ENCODE data around the gene UTP18. TPM values are rescaled to one million over a fixed set of nuclear protein-coding genes. Genes with fewer than 3 reads are reported as not detected.
A peak's percentile ranks its signal among the peaks of the same experiment; 100 is the strongest.

UTP18 gene
- total and polyA plus RNA-seq, 9 of the 15 experiments (the other 6 are each of a cell fraction or from before 2014, with no cell fraction given) = 31.1 to 99.2 (median 66.7) TPM

GRCh38 chr17:51260237-51261023, at the start of gene UTP18 (continued):
- TF ChIP-seq RAD51 (IDR thresholded peaks at IDR 0.05; ENCODE audit: borderline replicate concordance, low read depth) = peak; percentile 96
- no peak for TF ChIP-seq PTTG1 (tag; IDR thresholded peaks at IDR 0.05; ENCODE audit: low read depth)
- TF ChIP-seq CEBPB (tag; IDR thresholded peaks at IDR 0.05) = no peak
- no peak for TF ChIP-seq ZNF77 (CRISPR knock-in tag; IDR thresholded peaks at IDR 0.05)
- TF ChIP-seq, protein P1, sequence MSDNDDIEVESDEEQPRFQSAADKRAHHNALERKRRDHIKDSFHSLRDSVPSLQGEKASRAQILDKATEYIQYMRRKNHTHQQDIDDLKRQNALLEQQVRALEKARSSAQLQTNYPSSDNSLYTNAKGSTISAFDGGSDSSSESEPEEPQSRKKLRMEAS (CRISPR knock-in tag; IDR thresholded peaks at IDR 0.05) = peak; percentile 81; the same call in 1 of the 2 replicates
- TF ChIP-seq GABPB1 (CRISPR knock-in tag; IDR thresholded peaks at IDR 0.05) = peak; percentile 88
- no peak for TF ChIP-seq TARDBP (IDR thresholded peaks at IDR 0.05)
- TF ChIP-seq ZFP36 (IDR thresholded peaks at IDR 0.05; ENCODE audit: low read depth, low read length, partially characterized antibody) = peak; percentile 19
- no peak for TF ChIP-seq ZNF280B (CRISPR knock-in tag; IDR thresholded peaks at IDR 0.05)
- no peak for TF ChIP-seq JUNB (CRISPR knock-in tag; conservative IDR thresholded peaks at IDR 0.05)
- TF ChIP-seq LEF1 (IDR thresholded peaks at IDR 0.05) = 0 out of 2 replicates have a peak, but pooled peaks have one; percentile 43
- peak; percentile 84 for TF ChIP-seq CCNT2 (IDR thresholded peaks at IDR 0.05; ENCODE audit: borderline replicate concordance, extremely low read depth, insufficient read length, low read depth, low read length)
- no peak for TF ChIP-seq YBX1 (IDR thresholded peaks at IDR 0.05)
- TF ChIP-seq ELF2 (CRISPR knock-in tag; IDR thresholded peaks at IDR 0.05) = peak; percentile 82
- no peak for TF ChIP-seq BRF2 (IDR thresholded peaks at IDR 0.05; ENCODE audit: borderline replicate concordance, insufficient read depth, insufficient read length)
- no peak for TF ChIP-seq ZKSCAN3 (CRISPR knock-in tag; IDR thresholded peaks at IDR 0.05)
- TF ChIP-seq POU5F1 (IDR thresholded peaks at IDR 0.05; ENCODE audit: borderline replicate concordance, low read depth, low read length, partially characterized antibody) = peak; percentile 56
- peak in 1 of 3 experiments; percentile 53 for TF ChIP-seq YY1 (IDR thresholded peaks at IDR 0.05; ENCODE audit: borderline replicate concordance in 1 of 3, control insufficient read depth in 1 of 3, extremely low read depth in 1 of 3, insufficient read depth in 3 of 3, insufficient read length in 1 of 3, insufficient replicate concordance in 2 of 3, low read depth in 1 of 3, low read length in 2 of 3)
- no peak for TF ChIP-seq HMG20B (CRISPR knock-in tag; IDR thresholded peaks at IDR 0.05)
- TF ChIP-seq HCFC1 (IDR thresholded peaks at IDR 0.05; ENCODE audit: low read depth, low read length) = peak; percentile 32; the same call in 1 of the 2 replicates
- peak; percentile 94 for TF ChIP-seq JUND (IDR thresholded peaks at IDR 0.05; ENCODE audit: borderline replicate concordance, low read depth, low read length)
- TF ChIP-seq JUND (tag; IDR thresholded peaks at IDR 0.05; ENCODE audit: borderline replicate concordance, low read depth, low read length) = no peak; the same call in 2 of the 3 replicates
- TF ChIP-seq MIER1 (IDR thresholded peaks at IDR 0.05; ENCODE audit: low read depth) = peak; percentile 57; the same call in 1 of the 2 replicates
- TF ChIP-seq L3MBTL2 (IDR thresholded peaks at IDR 0.05) = peak; percentile 98
- TF ChIP-seq, protein P2, sequence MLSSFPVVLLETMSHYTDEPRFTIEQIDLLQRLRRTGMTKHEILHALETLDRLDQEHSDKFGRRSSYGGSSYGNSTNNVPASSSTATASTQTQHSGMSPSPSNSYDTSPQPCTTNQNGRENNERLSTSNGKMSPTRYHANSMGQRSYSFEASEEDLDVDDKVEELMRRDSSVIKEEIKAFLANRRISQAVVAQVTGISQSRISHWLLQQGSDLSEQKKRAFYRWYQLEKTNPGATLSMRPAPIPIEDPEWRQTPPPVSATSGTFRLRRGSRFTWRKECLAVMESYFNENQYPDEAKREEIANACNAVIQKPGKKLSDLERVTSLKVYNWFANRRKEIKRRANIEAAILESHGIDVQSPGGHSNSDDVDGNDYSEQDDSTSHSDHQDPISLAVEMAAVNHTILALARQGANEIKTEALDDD (IDR thresholded peaks at IDR 0.05) = no peak
- peak; percentile 66; the same call in 1 of the 2 replicates for TF ChIP-seq ZNF165 (CRISPR knock-in tag; IDR thresholded peaks at IDR 0.05; ENCODE audit: borderline replicate concordance)
